WTC11 (cell line): ENCODE data around the gene RXFP3. TPM values are rescaled to one million over a fixed set of nuclear protein-coding genes. Genes with fewer than 3 reads are reported as not detected.

Experiments
- ATAC-seq: fragments of 200-7000 bp; cut with Tn5 transposase; 2 replicates; pipeline ENCODE4 v1.10.0; 2021; ENCODE audit warnings: mild to moderate bottlenecking, moderate library complexity
- CTCF ChIA-PET: fragments of 300-600 bp; sonication (Branson Sonifier 250); formaldehyde crosslinking; loops from one replicate; lab custom pipeline; 2021; ENCODE audit warnings: antibody characterized with exemption; lab: Charles Lee
- POLR2A ChIA-PET: fragments of 350-600 bp; sonication (Branson Sonifier 250); formaldehyde crosslinking; loops from one replicate; lab custom pipeline; 2021; ENCODE audit warnings: antibody characterized with exemption; lab: Charles Lee
- DNase-seq: peaks from one replicate; pipeline ENCODE4 v3.0.0; 2021; ENCODE audit warnings: low spot score
- H3K27ac Mint-ChIP-seq: 2 replicates; pipeline ENCODE4 v1.8.0; 2021; ENCODE audit warnings: mixed read lengths
- H3K27me3 Mint-ChIP-seq: 2 replicates; pipeline ENCODE4 v1.8.0; 2021; ENCODE audit warnings: low read depth, mild to moderate bottlenecking, moderate library complexity, mixed read lengths
- H3K36me3 Mint-ChIP-seq: 2 replicates; pipeline ENCODE4 v1.8.0; 2021; ENCODE audit warnings: mixed read lengths
- H3K4me1 Mint-ChIP-seq: 2 replicates; pipeline ENCODE4 v1.8.0; 2022; ENCODE audit warnings: mixed read lengths
- H3K4me3 Mint-ChIP-seq: 2 replicates; pipeline ENCODE4 v1.8.0; 2021; ENCODE audit warnings: mild to moderate bottlenecking, moderate library complexity, mixed read lengths
- H3K9me3 Mint-ChIP-seq: 2 replicates; pipeline ENCODE4 v1.8.0; 2021; ENCODE audit warnings: mixed read lengths
- AFF4 ChIP-seq: sonication (generic); formaldehyde crosslinking; IDR thresholded peaks from 2 replicates; pipeline ENCODE4 v1.8.1; 2023; ENCODE audit warnings: mild to moderate bottlenecking, missing genetic modification reagents, borderline replicate concordance
- E2F4 ChIP-seq: sonication (generic); formaldehyde crosslinking; IDR thresholded peaks from 2 replicates; pipeline ENCODE4 v1.8.1; 2022; ENCODE audit warnings: low read depth, mild to moderate bottlenecking, moderate library complexity, missing genetic modification reagents, borderline replicate concordance
- NR1H2 ChIP-seq: sonication (generic); formaldehyde crosslinking; IDR thresholded peaks from 2 replicates; pipeline ENCODE4 v1.9.0; 2021; ENCODE audit warnings: mild to moderate bottlenecking, moderate library complexity, missing genetic modification reagents
- TP53 ChIP-seq: sonication (generic); formaldehyde crosslinking; IDR thresholded peaks from 2 replicates; pipeline ENCODE4 v1.8.1; 2023; ENCODE audit warnings: mild to moderate bottlenecking, missing genetic modification reagents
- USF2 ChIP-seq: sonication (generic); formaldehyde crosslinking; IDR thresholded peaks from 2 replicates; pipeline ENCODE4 v1.8.1; 2023; ENCODE audit warnings: mild to moderate bottlenecking, missing genetic modification reagents, moderate library complexity
- ZNF121 ChIP-seq: sonication (generic); formaldehyde crosslinking; IDR thresholded peaks from 2 replicates; pipeline ENCODE4 v1.8.0; 2023; ENCODE audit warnings: missing genetic modification reagents
- ZNF219 ChIP-seq: sonication (generic); formaldehyde crosslinking; IDR thresholded peaks from 2 replicates; pipeline ENCODE4 v1.8.0; 2023; ENCODE audit warnings: missing genetic modification reagents, mild to moderate bottlenecking, borderline replicate concordance
- ZNF232 ChIP-seq: sonication (generic); formaldehyde crosslinking; IDR thresholded peaks from 2 replicates; pipeline ENCODE4 v1.8.0; 2022; ENCODE audit warnings: mild to moderate bottlenecking, missing genetic modification reagents
- ZNF532 ChIP-seq: fragments of 250-450 bp; sonication (Bioruptor Pico); IDR thresholded peaks from 2 replicates; pipeline ENCODE4 v1.9.0; 2021; ENCODE audit warnings: mild to moderate bottlenecking, borderline replicate concordance
- total RNA-seq: library from RNA; stranded (reverse); gene quantifications from 3 replicates; pipeline ENCODE4 v1.2.3, GENCODE V29; 2021
- TF ChIP-seq, protein P1 (sequence below): sonication (generic); formaldehyde crosslinking; conservative IDR thresholded peaks from 2 replicates; pipeline ENCODE4 v1.8.1; 2022; ENCODE audit warnings: mild to moderate bottlenecking, missing genetic modification reagents
- TF ChIP-seq, protein P2 (sequence below): fragments of 250-450 bp; sonication (Bioruptor Pico); IDR thresholded peaks from 2 replicates; pipeline ENCODE4 v1.9.0; 2021; ENCODE audit warnings: mild to moderate bottlenecking
- TF ChIP-seq, protein P3 (sequence below): sonication (generic); formaldehyde crosslinking; IDR thresholded peaks from 2 replicates; pipeline ENCODE4 v1.8.1; 2022; ENCODE audit warnings: missing genetic modification reagents, borderline replicate concordance

RXFP3 gene
- total RNA-seq, 1 experiment from 2014 or later, result 0.22 TPM

- TF ChIP-seq E2F4, result no peak
- TF ChIP-seq ZNF232, result no peak
- TF ChIP-seq AFF4 (CRISPR knock-in tag), result no peak
- TF ChIP-seq, protein P1, sequence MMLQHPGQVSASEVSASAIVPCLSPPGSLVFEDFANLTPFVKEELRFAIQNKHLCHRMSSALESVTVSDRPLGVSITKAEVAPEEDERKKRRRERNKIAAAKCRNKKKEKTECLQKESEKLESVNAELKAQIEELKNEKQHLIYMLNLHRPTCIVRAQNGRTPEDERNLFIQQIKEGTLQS (CRISPR knock-in tag), result no peak
- TF ChIP-seq NR1H2 (CRISPR knock-in tag), result no peak
- TF ChIP-seq, protein P2, sequence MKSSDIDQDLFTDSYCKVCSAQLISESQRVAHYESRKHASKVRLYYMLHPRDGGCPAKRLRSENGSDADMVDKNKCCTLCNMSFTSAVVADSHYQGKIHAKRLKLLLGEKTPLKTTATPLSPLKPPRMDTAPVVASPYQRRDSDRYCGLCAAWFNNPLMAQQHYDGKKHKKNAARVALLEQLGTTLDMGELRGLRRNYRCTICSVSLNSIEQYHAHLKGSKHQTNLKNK (CRISPR knock-in tag), result no peak
Measured at GRCh38 chr5:33888587-33888986, 47.6 kb upstream of the RXFP3 start (continued).

GRCh38 chr5:33890131-33891032 lies 45.8 kb upstream of the RXFP3 start:
- ChIA-PET POLR2A (no interaction called here), CTCF (interaction anchor here (0.9 to 4.4 kb wide), 5 partner anchors 45 to 301 kb away, joined by 3 to 36 read pairs (median 6); partner anchors contain the start of gene RXFP3)
- DNase-seq (peak; percentile 15), ATAC-seq (peak; percentile 46)
- Mint-ChIP-seq H3K27ac (no peak overlapping the region), H3K4me1 (peaks cover 29% of the 10 kb centered on the region), H3K27me3 (peaks cover 24% of the 10 kb centered on the region), H3K36me3 (no peaks in the 10 kb centered on the region), H3K9me3 (no peaks in the 10 kb centered on the region), H3K4me3 (peak overlapping the region; percentile 82)
- peak; percentile 52 for TF ChIP-seq ZNF121 (CRISPR knock-in tag)
- TF ChIP-seq, protein P2 (CRISPR knock-in tag), result no peak
- TF ChIP-seq, protein P3, sequence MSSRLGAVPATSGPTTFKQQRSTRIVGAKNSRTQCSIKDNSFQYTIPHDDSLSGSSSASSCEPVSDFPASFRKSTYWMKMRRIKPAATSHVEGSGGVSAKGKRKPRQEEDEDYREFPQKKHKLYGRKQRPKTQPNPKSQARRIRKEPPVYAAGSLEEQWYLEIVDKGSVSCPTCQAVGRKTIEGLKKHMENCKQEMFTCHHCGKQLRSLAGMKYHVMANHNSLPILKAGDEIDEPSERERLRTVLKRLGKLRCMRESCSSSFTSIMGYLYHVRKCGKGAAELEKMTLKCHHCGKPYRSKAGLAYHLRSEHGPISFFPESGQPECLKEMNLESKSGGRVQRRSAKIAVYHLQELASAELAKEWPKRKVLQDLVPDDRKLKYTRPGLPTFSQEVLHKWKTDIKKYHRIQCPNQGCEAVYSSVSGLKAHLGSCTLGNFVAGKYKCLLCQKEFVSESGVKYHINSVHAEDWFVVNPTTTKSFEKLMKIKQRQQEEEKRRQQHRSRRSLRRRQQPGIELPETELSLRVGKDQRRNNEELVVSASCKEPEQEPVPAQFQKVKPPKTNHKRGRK (CRISPR knock-in tag), result no peak
- TF ChIP-seq ZNF219 (CRISPR knock-in tag), result no peak
- TF ChIP-seq TP53 (CRISPR knock-in tag), result no peak
- TF ChIP-seq USF2 (CRISPR knock-in tag), result no peak
- TF ChIP-seq ZNF532 (CRISPR knock-in tag), result no peak
